HUES48 (cell line): ENCODE results near the gene CCDC107.

Experiments
- H3K27ac ChIP-seq: one replicate; pipeline ENCODE4 v1.7.0; 2013; ENCODE audit warnings: low read depth, low read length, inconsistent platforms
- H3K27me3 ChIP-seq: 2 replicates; pipeline ENCODE4 v1.6.1; 2013; ENCODE audit warnings: mild to moderate bottlenecking, low read length; ENCODE audit not compliant: control insufficient read depth, insufficient read depth
- H3K36me3 ChIP-seq: 2 replicates; pipeline ENCODE4 v1.6.1; 2013; ENCODE audit warnings: low read length; ENCODE audit not compliant: control insufficient read depth, insufficient read depth
- H3K4me1 ChIP-seq: 2 replicates; pipeline ENCODE4 v1.6.1; 2013; ENCODE audit warnings: mild to moderate bottlenecking, low read length; ENCODE audit not compliant: control insufficient read depth, insufficient read depth
- H3K4me3 ChIP-seq: 2 replicates; pipeline ENCODE4 v1.5.1; 2013; ENCODE audit warnings: mild to moderate bottlenecking, low read depth, low read length
- H3K9ac ChIP-seq: 2 replicates; pipeline ENCODE4 v1.6.1; 2013; ENCODE audit warnings: mild to moderate bottlenecking, low read depth, low read length, moderate library complexity
- H3K9me3 ChIP-seq: 2 replicates; pipeline ENCODE4 v1.6.1; 2013; ENCODE audit warnings: low read length; ENCODE audit not compliant: control insufficient read depth, insufficient read depth

The CCDC107 gene

DNA sequence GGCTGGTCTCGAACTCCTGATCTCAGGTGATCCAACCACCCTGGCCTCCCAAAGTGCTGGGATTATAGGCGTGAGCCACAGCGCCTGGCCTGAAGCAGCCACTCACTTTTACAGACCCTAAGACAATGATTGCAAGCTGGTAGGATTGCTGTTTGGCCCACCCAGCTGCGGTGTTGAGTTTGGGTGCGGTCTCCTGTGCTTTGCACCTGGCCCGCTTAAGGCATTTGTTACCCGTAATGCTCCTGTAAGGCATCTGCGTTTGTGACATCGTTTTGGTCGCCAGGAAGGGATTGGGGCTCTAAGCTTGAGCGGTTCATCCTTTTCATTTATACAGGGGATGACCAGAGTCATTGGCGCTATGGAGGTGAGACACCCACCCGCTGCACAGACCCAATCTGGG lies 17.1 kb downstream of the CCDC107 start:
- Histone ChIP-seq H3K4me3 (peak overlapping the region; percentile 64), H3K27ac (no peak overlapping the region), H3K4me1 (no peaks in the 10 kb centered on the region), H3K9ac (no peak overlapping the region), H3K27me3 (peaks cover 4% of the 10 kb centered on the region), H3K36me3 (no peaks in the 10 kb centered on the region), H3K9me3 (no peaks in the 10 kb centered on the region)

DNA sequence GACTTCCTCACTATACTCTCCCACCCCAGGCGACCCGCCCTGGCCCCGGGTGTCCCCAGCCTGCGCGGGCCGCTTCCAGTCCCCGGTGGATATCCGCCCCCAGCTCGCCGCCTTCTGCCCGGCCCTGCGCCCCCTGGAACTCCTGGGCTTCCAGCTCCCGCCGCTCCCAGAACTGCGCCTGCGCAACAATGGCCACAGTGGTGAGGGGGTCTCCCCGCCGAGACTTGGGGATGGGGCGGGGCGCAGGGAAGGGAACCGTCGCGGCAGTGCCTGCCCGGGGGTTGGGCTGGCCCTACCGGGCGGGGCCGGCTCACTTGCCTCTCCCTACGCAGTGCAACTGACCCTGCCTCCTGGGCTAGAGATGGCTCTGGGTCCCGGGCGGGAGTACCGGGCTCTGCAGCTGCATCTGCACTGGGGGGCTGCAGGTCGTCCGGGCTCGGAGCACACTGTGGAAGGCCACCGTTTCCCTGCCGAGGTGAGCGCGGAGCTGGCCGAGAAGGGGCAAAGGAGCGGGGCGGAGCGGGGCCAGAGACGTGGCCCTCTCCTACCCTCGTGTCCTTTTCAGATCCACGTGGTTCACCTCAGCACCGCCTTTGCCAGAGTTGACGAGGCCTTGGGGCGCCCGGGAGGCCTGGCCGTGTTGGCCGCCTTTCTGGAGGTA lies 17.8 kb downstream of the CCDC107 start:
- Histone ChIP-seq H3K9me3 (no peaks in the 10 kb centered on the region), H3K27me3 (peaks cover 4% of the 10 kb centered on the region), H3K9ac (peak overlapping the region; percentile 82), H3K27ac (no peak overlapping the region), H3K36me3 (no peaks in the 10 kb centered on the region), H3K4me3 (peak overlapping the region; percentile 64), H3K4me1 (peaks cover 4% of the 10 kb centered on the region)

DNA sequence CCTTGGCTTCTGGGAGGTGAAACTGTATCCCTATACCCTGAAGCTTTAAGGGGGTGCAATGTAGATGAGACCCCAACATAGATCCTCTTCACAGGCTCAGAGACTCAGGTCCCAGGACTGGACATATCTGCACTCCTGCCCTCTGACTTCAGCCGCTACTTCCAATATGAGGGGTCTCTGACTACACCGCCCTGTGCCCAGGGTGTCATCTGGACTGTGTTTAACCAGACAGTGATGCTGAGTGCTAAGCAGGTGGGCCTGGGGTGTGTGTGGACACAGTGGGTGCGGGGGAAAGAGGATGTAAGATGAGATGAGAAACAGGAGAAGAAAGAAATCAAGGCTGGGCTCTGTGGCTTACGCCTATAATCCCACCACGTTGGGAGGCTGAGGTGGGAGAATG lies 21.0 kb downstream of the CCDC107 start:
- H3K27me3 ChIP-seq: peaks cover 4% of the 10 kb centered on the region
- H3K9me3 ChIP-seq: no peaks in the 10 kb centered on the region
- no peak overlapping the region for H3K4me3 ChIP-seq
- H3K36me3 ChIP-seq: peaks cover 24% of the 10 kb centered on the region
- H3K4me1 ChIP-seq: peaks cover 4% of the 10 kb centered on the region
- H3K9ac ChIP-seq: no peak overlapping the region
- H3K27ac ChIP-seq: no peak overlapping the region

DNA sequence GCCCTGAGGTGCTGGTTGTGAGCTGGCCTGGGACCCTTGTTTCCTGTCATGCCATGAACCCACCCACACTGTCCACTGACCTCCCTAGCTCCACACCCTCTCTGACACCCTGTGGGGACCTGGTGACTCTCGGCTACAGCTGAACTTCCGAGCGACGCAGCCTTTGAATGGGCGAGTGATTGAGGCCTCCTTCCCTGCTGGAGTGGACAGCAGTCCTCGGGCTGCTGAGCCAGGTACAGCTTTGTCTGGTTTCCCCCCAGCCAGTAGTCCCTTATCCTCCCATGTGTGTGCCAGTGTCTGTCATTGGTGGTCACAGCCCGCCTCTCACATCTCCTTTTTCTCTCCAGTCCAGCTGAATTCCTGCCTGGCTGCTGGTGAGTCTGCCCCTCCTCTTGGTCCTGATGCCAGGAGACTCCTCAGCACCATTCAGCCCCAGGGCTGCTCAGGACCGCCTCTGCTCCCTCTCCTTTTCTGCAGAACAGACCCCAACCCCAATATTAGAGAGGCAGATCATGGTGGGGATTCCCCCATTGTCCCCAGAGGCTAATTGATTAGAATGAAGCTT lies 21.8 kb downstream of the CCDC107 start:
- Histone ChIP-seq H3K9me3 (no peaks in the 10 kb centered on the region), H3K4me3 (no peak overlapping the region), H3K9ac (no peak overlapping the region), H3K27me3 (peaks cover 4% of the 10 kb centered on the region), H3K36me3 (peaks cover 32% of the 10 kb centered on the region), H3K27ac (peak overlapping the region; percentile 42), H3K4me1 (peaks cover 4% of the 10 kb centered on the region)

DNA sequence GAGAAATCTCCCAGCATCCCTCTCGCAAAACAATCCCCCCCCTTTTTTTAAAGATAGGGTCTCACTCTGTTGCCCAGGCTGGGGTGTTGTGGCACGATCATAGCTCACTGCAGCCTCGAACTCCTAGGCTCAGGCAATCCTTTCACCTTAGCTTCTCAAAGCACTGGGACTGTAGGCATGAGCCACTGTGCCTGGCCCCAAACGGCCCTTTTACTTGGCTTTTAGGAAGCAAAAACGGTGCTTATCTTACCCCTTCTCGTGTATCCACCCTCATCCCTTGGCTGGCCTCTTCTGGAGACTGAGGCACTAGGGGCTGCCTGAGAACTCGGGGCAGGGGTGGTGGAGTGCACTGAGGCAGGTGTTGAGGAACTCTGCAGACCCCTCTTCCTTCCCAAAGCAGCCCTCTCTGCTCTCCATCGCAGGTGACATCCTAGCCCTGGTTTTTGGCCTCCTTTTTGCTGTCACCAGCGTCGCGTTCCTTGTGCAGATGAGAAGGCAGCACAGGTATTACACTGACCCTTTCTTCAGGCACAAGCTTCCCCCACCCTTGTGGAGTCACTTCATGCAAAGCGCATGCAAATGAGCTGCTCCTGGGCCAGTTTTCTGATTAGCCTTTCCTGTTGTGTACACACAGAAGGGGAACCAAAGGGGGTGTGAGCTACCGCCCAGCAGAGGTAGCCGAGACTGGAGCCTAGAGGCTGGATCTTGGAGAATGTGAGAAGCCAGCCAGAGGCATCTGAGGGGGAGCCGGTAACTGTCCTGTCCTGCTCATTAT lies 22.4 kb downstream of the CCDC107 start:
- no peak overlapping the region for H3K4me3 ChIP-seq
- peaks cover 4% of the 10 kb centered on the region for H3K4me1 ChIP-seq
- peaks cover 4% of the 10 kb centered on the region for H3K27me3 ChIP-seq
- H3K9me3 ChIP-seq: no peaks in the 10 kb centered on the region
- no peak overlapping the region for H3K9ac ChIP-seq
- peaks cover 39% of the 10 kb centered on the region for H3K36me3 ChIP-seq
- H3K27ac ChIP-seq: peak overlapping the region; percentile 42

DNA sequence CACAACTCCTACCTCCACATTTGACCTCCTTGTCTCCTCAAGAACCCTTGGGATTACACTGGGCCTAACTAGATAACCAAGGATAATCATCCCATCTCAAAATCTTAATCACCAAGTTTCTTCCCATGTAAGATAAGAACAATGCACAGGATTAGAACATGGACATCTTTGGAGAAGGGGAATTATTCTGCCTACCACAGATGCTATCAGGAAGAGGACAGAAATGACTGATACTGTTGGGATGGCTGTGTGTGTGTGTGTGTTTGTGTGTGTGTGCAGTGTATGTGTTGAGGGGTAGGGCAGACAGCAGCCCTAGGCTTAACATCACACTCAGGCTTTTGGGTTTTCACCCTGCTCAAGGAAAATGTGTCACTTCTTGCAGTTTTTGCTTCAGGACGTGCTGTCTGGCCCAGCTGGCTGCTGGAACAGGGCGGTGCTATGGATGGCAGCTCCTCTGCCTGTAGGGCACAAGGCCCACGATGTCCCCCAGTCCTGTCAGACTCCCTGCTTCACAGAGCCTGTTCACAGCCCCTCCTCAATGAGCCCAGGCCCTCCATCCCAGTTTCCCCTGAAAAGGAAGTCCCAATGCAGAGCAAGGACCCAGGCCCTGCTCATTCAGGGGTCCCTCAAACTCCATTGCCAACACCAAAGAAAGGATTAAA lies 23.4 kb downstream of the CCDC107 start:
- Histone ChIP-seq H3K9ac (no peak overlapping the region), H3K27ac (peak overlapping the region; percentile 37), H3K36me3 (peaks cover 47% of the 10 kb centered on the region), H3K4me3 (no peak overlapping the region), H3K27me3 (peaks cover 2% of the 10 kb centered on the region), H3K9me3 (no peaks in the 10 kb centered on the region), H3K4me1 (peaks cover 4% of the 10 kb centered on the region)

DNA sequence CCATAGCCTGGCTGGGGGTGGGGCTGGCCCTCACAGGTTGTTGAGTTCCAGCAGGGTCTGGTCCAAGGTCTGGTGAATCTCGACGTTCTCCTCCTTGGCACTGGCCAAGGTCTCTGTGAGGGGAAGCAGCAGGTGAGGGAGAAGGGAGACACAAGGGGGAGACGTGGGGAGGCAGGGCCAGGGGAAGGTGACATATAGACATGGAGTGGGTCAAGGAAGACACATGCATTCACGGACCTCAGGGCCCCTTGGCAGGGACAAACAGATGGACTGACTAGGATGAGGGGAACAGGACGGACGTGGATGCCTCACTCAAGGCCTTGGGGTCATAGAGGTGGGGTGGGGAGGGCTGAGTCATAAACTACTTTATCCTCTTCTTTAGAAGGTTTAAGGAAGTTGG lies 24.0 kb downstream of the CCDC107 start:
- no peak overlapping the region for H3K27ac ChIP-seq
- peaks cover 4% of the 10 kb centered on the region for H3K4me1 ChIP-seq
- no peak overlapping the region for H3K9ac ChIP-seq
- H3K4me3 ChIP-seq: no peak overlapping the region
- H3K9me3 ChIP-seq: no peaks in the 10 kb centered on the region
- H3K27me3 ChIP-seq: no peaks in the 10 kb centered on the region
- peaks cover 52% of the 10 kb centered on the region for H3K36me3 ChIP-seq

DNA sequence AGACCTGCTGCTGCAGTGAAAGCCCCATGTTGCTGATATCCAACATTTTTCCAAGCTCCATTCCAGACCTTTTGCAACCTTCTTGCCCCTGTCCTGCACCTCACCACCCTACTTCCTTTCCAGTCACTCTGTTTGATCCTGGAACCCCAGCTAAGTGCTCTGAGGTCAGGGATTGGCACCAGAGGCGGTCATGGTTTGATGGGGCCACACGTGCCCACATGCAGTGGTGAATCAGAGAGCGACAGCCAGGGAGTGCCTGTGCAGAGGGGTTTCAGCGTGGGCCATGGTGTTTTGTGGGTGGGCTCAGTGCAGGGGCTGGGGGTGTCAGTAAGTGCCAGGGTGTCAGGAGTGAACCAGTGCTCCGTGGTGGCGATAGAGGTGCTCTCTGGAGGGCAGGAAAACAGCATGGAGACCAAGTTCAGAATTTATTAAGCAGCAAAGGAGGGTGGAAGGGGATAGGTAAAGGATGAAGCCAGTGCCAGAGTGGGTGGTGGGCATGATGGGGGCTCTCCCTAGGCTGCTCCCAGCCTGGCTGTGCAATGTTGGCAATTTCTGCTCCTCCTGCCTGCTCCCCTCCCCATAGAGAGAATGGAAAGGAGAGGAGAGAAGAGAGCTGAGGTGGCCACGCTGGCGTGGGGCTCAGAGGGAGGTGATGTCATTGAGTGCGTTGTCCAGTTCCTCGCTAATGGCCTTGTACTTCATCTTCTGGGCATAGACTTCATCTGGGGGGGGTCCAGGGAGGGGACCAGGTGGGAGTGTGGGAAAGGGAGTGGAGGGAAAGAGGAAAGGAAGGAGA lies 24.6 kb downstream of the CCDC107 start:
- H3K9me3 ChIP-seq: no peaks in the 10 kb centered on the region
- H3K27ac ChIP-seq: no peak overlapping the region
- no peaks in the 10 kb centered on the region for H3K27me3 ChIP-seq
- peaks cover 59% of the 10 kb centered on the region for H3K36me3 ChIP-seq
- H3K9ac ChIP-seq: no peak overlapping the region
- H3K4me1 ChIP-seq: peaks cover 4% of the 10 kb centered on the region
- no peak overlapping the region for H3K4me3 ChIP-seq

DNA sequence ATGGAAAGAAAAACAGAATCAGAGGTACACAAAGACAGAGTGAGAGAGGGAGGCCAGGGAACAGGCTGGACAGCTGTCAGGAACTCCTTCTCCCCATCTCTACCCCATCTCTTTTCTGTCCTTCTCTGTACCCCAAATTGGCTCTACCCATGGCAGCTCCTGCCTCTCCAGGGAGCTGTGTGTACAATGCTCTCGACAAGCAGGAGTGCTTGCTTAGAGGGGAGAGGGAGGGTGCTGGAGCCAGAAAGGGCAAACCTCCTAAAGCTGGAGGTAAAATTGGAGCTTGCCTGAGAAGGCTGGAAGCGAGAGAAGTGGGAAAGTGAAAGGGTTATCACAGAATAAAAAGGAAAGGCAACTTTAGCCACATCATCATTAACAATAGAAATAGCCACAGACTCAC lies 25.2 kb downstream of the CCDC107 start:
- H3K36me3 ChIP-seq: peaks cover 65% of the 10 kb centered on the region
- no peaks in the 10 kb centered on the region for H3K9me3 ChIP-seq
- H3K4me1 ChIP-seq: peaks cover 8% of the 10 kb centered on the region
- no peak overlapping the region for H3K27ac ChIP-seq
- no peak overlapping the region for H3K9ac ChIP-seq
- no peak overlapping the region for H3K4me3 ChIP-seq
- no peaks in the 10 kb centered on the region for H3K27me3 ChIP-seq

DNA sequence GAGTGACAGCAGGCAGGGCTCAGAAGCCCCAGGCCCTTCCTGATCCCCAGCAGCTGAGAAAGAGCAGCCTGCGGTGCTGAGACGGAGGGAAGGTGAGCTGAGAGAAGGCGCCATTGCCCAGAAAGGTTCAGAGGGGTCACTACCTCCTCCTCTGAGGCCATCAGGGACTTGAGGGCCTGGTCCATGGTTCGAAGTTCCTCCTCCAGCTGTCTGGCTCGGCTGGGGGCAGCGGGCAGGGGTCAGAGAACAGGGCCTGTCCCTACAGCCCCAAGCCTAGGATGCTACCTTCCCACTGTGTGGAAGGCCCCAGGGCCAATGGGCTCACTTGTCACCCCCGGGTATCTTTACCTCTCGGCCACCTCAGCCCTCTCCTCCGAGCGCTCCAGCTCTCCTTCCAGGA lies 26.8 kb downstream of the CCDC107 start:
- Histone ChIP-seq H3K4me1 (peaks cover 13% of the 10 kb centered on the region), H3K4me3 (no peak overlapping the region), H3K9ac (no peak overlapping the region), H3K36me3 (peaks cover 69% of the 10 kb centered on the region), H3K27ac (no peak overlapping the region), H3K9me3 (no peaks in the 10 kb centered on the region), H3K27me3 (no peaks in the 10 kb centered on the region)
